ENCODE data around the gene SLC66A1. TPM values are rescaled to one million over a fixed set of nuclear protein-coding genes. Genes with fewer than 3 reads are reported as not detected.

The SLC66A1 gene
- total and polyA plus RNA-seq, 2 of the 13 experiments (the other 11 are each of a cell fraction or from before 2014, with no cell fraction given): 15.4 to 18.9 TPM

GRCh38 chr1:19372136-19372514 is 60.0 kb downstream of the SLC66A1 start (continued):
- TF ChIP-seq PHF8 (CRISPR knock-in tag; IDR thresholded peaks at IDR 0.05) (no peak), SMYD3 (CRISPR knock-in tag; IDR thresholded peaks at IDR 0.05) (no peak), DMTF1 (CRISPR knock-in tag; IDR thresholded peaks at IDR 0.05) (no peak), RELA (CRISPR knock-in tag; IDR thresholded peaks at IDR 0.05) (no peak), EZH2 (conservative IDR thresholded peaks at IDR 0.05; ENCODE audit: low read depth, low read length) (no peak), SRSF1 (optimal IDR thresholded peaks at IDR 0.05; ENCODE audit: low read depth, low read length) (no peak), ZFP82 (CRISPR knock-in tag; IDR thresholded peaks at IDR 0.05; ENCODE audit: borderline replicate concordance) (no peak)

GRCh38 chr1:19372602-19373001 is 60.5 kb downstream of the SLC66A1 start:
- no TSS peak for BruUV-seq (replicated peaks)
- TF ChIP-seq CEBPB (IDR thresholded peaks at IDR 0.05; ENCODE audit: borderline replicate concordance, low read depth, low read length) (no peak), HNRNPL (IDR thresholded peaks at IDR 0.05; ENCODE audit: low read depth, low read length) (no peak), ZNF883 (CRISPR knock-in tag; IDR thresholded peaks at IDR 0.05; ENCODE audit: not compliant biosample characterization) (no peak), PRMT3 (CRISPR knock-in tag; IDR thresholded peaks at IDR 0.05; ENCODE audit: borderline replicate concordance, low read depth) (no peak), ZNF713 (CRISPR knock-in tag; IDR thresholded peaks at IDR 0.05) (no peak), ZNF552 (CRISPR knock-in tag; IDR thresholded peaks at IDR 0.05; ENCODE audit: borderline replicate concordance) (no peak), PITX1 (CRISPR knock-in tag; IDR thresholded peaks at IDR 0.05) (no peak), MYNN (CRISPR knock-in tag; IDR thresholded peaks at IDR 0.05; ENCODE audit: low read depth) (no peak), SCMH1 (CRISPR knock-in tag; IDR thresholded peaks at IDR 0.05; ENCODE audit: borderline replicate concordance) (no peak), ZFP36L2 (CRISPR knock-in tag; IDR thresholded peaks at IDR 0.05) (no peak), JUND (CRISPR knock-in tag; IDR thresholded peaks at IDR 0.05) (no peak), IRF9 (CRISPR knock-in tag; IDR thresholded peaks at IDR 0.05; ENCODE audit: borderline replicate concordance) (no peak)

More at GRCh38 chr1:19372602-19373001, 60.5 kb downstream of the SLC66A1 start:
- intact Hi-C loops (cut with micrococcal nuclease; ENCODE audit: unreplicated experiment): no loop called here
- H4K20me1 ChIP-seq (ENCODE audit: insufficient read depth, low read length): 0 out of 2 replicates have a peak, but pooled peaks cover 3% of the 10 kb centered on the region
- 100% methylated on average over 7 of the region's 7 CpGs for WGBS (ENCODE audit: low lambda C conversion rate)
- ATAC-seq (no peak), DNase-seq (ENCODE audit: low spot score) (no peak), FAIRE-seq (no peak)
- in situ Hi-C loops (cut with HindIII; ENCODE audit: extremely low pct_ligation_motif_present, low pct_unique_long_range_greater_than_20kb): no loop called here
- no peaks in the 10 kb centered on the region for H3K79me2 ChIP-seq (ENCODE audit: insufficient read depth, low read length)
- CTCF ChIA-PET (ENCODE audit: low intra/inter-chr PET ratio, low total read pairs): no interaction called here
- H3K36me3 ChIP-seq (replicated peaks in 1 of 2; ENCODE audit: control insufficient read depth in 1 of 2, insufficient read depth in 2 of 2, low read length in 2 of 2): peaks cover 18 to 61% of the 10 kb centered on the region in 2 experiments
- H3K4me1 ChIP-seq (ENCODE audit: insufficient read depth, low read length): peaks cover 13% of the 10 kb centered on the region; the same call in 1 of the 2 replicates
- no peak overlapping the region for H2AFZ ChIP-seq (ENCODE audit: low read length)
- POLR2A ChIA-PET: no interaction called here
- no peaks in the 10 kb centered on the region for H3K9me3 ChIP-seq (ENCODE audit: low read length)
- H3K27ac ChIP-seq (ENCODE audit: extremely low read length, insufficient read depth, low read length): no peak overlapping the region
- no peak overlapping the region for H3K4me3 ChIP-seq (replicated peaks in 1 of 3; ENCODE audit: insufficient read depth in 1 of 3, low read depth in 2 of 3, low read length in 3 of 3)
- H3K4me2 ChIP-seq (ENCODE audit: low read depth, low read length): no peak overlapping the region
- H3K9ac ChIP-seq (ENCODE audit: insufficient read depth, low read depth, low read length): no peak overlapping the region
- H3K27me3 ChIP-seq (ENCODE audit: control insufficient read depth in 1 of 2, insufficient read depth in 2 of 2, low read length in 2 of 2): no peaks in the 10 kb centered on the region

Measured in HepG2 (cell line).